GM12891 (cell line): ENCODE data around the gene CD300E.

ENCODE experiments used
- DNase-seq: peaks from one replicate; pipeline ENCODE4 v3.0.0; 2011; ENCODE audit warnings: low spot score; ENCODE audit not compliant: insufficient read length
- FAIRE-seq: peaks from 2 replicates; lab custom pipeline; 2011; peaks lifted over from hg19 to GRCh38; lab: Jason Lieb, UNC
- PAX5 ChIP-seq: IDR thresholded peaks from 2 replicates; pipeline ENCODE4 v1.6.1; 2011; ENCODE audit warnings: low read length, moderate library complexity, mild to moderate bottlenecking; ENCODE audit not compliant: insufficient read depth, severe bottlenecking
- POLR2A ChIP-seq: IDR thresholded peaks from 2 replicates; pipeline ENCODE4 v1.6.1; 2011; ENCODE audit warnings: low read depth, low read length, control low read depth
- POLR2AphosphoS5 ChIP-seq: IDR thresholded peaks from 2 replicates; pipeline ENCODE4 v1.6.1; 2011; ENCODE audit warnings: low read depth, low read length, control low read depth
- POU2F2 ChIP-seq: IDR thresholded peaks from 2 replicates; pipeline ENCODE4 v1.6.1; 2011; ENCODE audit warnings: low read depth, mild to moderate bottlenecking, control low read depth, low read length, moderate library complexity
- SPI1 ChIP-seq: IDR thresholded peaks from 2 replicates; pipeline ENCODE4 v1.6.1; 2011; ENCODE audit warnings: low read depth, low read length, control low read depth
- TAF1 ChIP-seq: IDR thresholded peaks from 2 replicates; pipeline ENCODE4 v1.6.1; 2011; ENCODE audit warnings: low read depth, low read length, control low read depth

The CD300E gene

GRCh38 chr17:74573169-74573568, 50.4 kb downstream of the CD300E start:
- FAIRE-seq, result no peak
- no peak for DNase-seq
- TF ChIP-seq PAX5 (no peak), SPI1 (no peak), POLR2AphosphoS5 (no peak), POU2F2 (no peak), POLR2A (no peak), TAF1 (no peak)

GRCh38 chr17:74571621-74572270, 51.8 kb downstream of the CD300E start:
- TF ChIP-seq POLR2AphosphoS5 (no peak), PAX5 (no peak), POU2F2 (no peak), POLR2A (no peak), SPI1 (no peak), TAF1 (no peak)
- no peak for FAIRE-seq
- DNase-seq, result no peak

GRCh38 chr17:74569020-74570003, 54.2 kb downstream of the CD300E start:
- TF ChIP-seq TAF1, result no peak
- no peak for TF ChIP-seq POLR2A
- no peak for TF ChIP-seq PAX5
- TF ChIP-seq SPI1, result no peak
- TF ChIP-seq POU2F2, result no peak
- no peak for TF ChIP-seq POLR2AphosphoS5
- DNase-seq (no peak), FAIRE-seq (peak; percentile 20)

GRCh38 chr17:74568106-74568873, 55.2 kb downstream of the CD300E start:
- FAIRE-seq (peak; percentile 84), DNase-seq (no peak)
- no peak for TF ChIP-seq POU2F2
- TF ChIP-seq POLR2A, result no peak
- TF ChIP-seq POLR2AphosphoS5, result no peak
- no peak for TF ChIP-seq SPI1
- no peak for TF ChIP-seq PAX5
- no peak for TF ChIP-seq TAF1

GRCh38 chr17:74567397-74567796, 56.1 kb downstream of the CD300E start, which contains the start of gene CD300H:
Gene CD300H (minus strand): TSS chr17:74567509.
- TF ChIP-seq POLR2A (no peak), TAF1 (no peak), POLR2AphosphoS5 (no peak)
- DNase-seq (no peak), FAIRE-seq (no peak)

GRCh38 chr17:74566132-74566753, 57.3 kb downstream of the CD300E start:
- FAIRE-seq (peak; percentile 33), DNase-seq (no peak)
- TF ChIP-seq POLR2AphosphoS5 (no peak), POLR2A (no peak), POU2F2 (no peak), SPI1 (no peak), TAF1 (no peak), PAX5 (no peak)

GRCh38 chr17:74565126-74565525, 58.4 kb downstream of the CD300E start:
- no peak for FAIRE-seq

GRCh38 chr17:74563358-74563757, 60.2 kb downstream of the CD300E start:
- FAIRE-seq, result peak; percentile 20
- TF ChIP-seq SPI1, result no peak
- TF ChIP-seq POLR2AphosphoS5, result no peak
- TF ChIP-seq POLR2A, result no peak
- no peak for TF ChIP-seq PAX5
- no peak for TF ChIP-seq POU2F2
- no peak for TF ChIP-seq TAF1
- DNase-seq, result no peak

More at GRCh38 chr17:74565126-74565525, 58.4 kb downstream of the CD300E start:
- no peak for DNase-seq
- no peak for TF ChIP-seq TAF1

GRCh38 chr17:74561586-74561985, 62.0 kb downstream of the CD300E start:
- TF ChIP-seq SPI1 (0 out of 2 replicates have a peak, but pooled peaks have one; percentile 10), PAX5 (no peak), POLR2AphosphoS5 (no peak)
- DNase-seq (no peak), FAIRE-seq (no peak)
